ENCODE measurements around the gene MMP24OS.

DNA sequence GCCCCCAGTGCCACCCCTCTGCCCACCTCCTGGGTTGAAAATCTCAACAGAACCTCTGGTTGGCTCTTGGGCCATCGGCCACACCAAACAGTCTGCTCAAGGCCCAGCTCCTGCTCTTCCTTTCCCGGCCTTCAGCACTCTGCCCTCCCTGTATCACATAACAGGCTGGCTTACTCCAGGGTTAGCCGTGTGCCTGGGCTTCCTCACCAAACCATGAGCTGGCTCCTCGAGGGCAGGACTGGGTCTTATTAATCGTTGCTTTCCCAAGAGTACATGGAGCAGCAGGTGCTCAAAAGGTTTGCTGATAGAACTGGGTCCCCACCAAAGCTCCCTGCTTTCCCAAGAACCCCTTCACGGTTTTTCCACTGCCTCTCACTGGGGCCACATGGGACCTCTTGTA is 27.0 kb upstream of the MMP24OS start:
- TF ChIP-seq, protein P1, sequence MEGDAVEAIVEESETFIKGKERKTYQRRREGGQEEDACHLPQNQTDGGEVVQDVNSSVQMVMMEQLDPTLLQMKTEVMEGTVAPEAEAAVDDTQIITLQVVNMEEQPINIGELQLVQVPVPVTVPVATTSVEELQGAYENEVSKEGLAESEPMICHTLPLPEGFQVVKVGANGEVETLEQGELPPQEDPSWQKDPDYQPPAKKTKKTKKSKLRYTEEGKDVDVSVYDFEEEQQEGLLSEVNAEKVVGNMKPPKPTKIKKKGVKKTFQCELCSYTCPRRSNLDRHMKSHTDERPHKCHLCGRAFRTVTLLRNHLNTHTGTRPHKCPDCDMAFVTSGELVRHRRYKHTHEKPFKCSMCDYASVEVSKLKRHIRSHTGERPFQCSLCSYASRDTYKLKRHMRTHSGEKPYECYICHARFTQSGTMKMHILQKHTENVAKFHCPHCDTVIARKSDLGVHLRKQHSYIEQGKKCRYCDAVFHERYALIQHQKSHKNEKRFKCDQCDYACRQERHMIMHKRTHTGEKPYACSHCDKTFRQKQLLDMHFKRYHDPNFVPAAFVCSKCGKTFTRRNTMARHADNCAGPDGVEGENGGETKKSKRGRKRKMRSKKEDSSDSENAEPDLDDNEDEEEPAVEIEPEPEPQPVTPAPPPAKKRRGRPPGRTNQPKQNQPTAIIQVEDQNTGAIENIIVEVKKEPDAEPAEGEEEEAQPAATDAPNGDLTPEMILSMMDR (IDR thresholded peaks at IDR 0.05), result no peak
- TF ChIP-seq POLR2A (IDR thresholded peaks at IDR 0.05), result no peak
